ENCODE measurements around the gene SIPA1L3. TPM values are rescaled to one million over a fixed set of nuclear protein-coding genes. Genes with fewer than 3 reads are reported as not detected.

The SIPA1L3 gene
- total RNA-seq, 1 donor from 2014 or later: 14.6 TPM

GRCh38 chr19:38251564-38252051, 344.6 kb downstream of the SIPA1L3 start:
- intact Hi-C loops (cut with micrococcal nuclease): no loop called here

GRCh38 chr19:38252385-38252784, 345.4 kb downstream of the SIPA1L3 start:
- intact Hi-C loops (cut with micrococcal nuclease): no loop called here

- intact Hi-C loops (cut with micrococcal nuclease): no loop called here
Observed at GRCh38 chr19:38252941-38253691, 346.1 kb downstream of the SIPA1L3 start.

GRCh38 chr19:38253788-38254187, 346.8 kb downstream of the SIPA1L3 start:
- intact Hi-C loops (cut with micrococcal nuclease): no loop called here

- intact Hi-C loops (cut with micrococcal nuclease): loop anchor here (1.0 kb wide), 2 partner anchors 9 to 12 kb away; partner anchors contain the start of gene SPINT2
Observed at GRCh38 chr19:38255383-38256014, 348.5 kb downstream of the SIPA1L3 start.

Other genes with a start within 250 kb of the SIPA1L3 start
- gene ZNF607, start 187.4 kb upstream of the SIPA1L3 start, total RNA-seq: 2.3 and 2.9 TPM in 2 replicates
- 4.8 TPM in 2 replicates for gene ZNF573, start 127.6 kb upstream of the SIPA1L3 start, total RNA-seq
- not detected in 2 replicates for gene WDR87, start 614 bp upstream of the SIPA1L3 start, total RNA-seq

Measured in T-helper 2 cell treated with Interferon-gamma antibody and Interleukin-4, amounts not matched to agents 100 ng/mL and 5 ng/mL, for 36 hours (primary cell).